Heart left ventricle (tissue), 13 donors: ENCODE results near the gene COL1A1.

ENCODE experiments used
- POLR2A ChIP-seq, 2 donors: fragments of 450-650 bp; IDR thresholded peaks; one replicate each; pipeline ENCODE4 v1.6.1; 2017; ENCODE audit warnings: antibody characterized with exemption in 2 of 2, mild to moderate bottlenecking in 2 of 2, moderate library complexity in 2 of 2
- TF ChIP-seq, protein P1 (sequence below), 12 donors: fragments of 200-600 bp; sonication (generic) in 4 of 12; IDR thresholded peaks; one replicate each; pipeline versions ENCODE4 v1.5.0 to v1.8.0; 2018 to 2022; ENCODE audit warnings: antibody characterized with exemption in 12 of 12, mild to moderate bottlenecking in 5 of 12
- donor health status: ischemic (EF 13 %, LVEDD 7.1; RV severe dilation, severe dysfunction).
- donor health status: DM: no; HTN: yes; CAD: no.
- donor health status: DM: no; HTN: no; CAD: no.
- donor health status: ischemic (EF 25% LVEDD 6.9; RV normal size, moderate dysfunction).
- donor health status: ischemic (EF 25% LVEDD 5.7; RV mildly dilated, moderate dysfunction).
- donor health status: ischemic (EF 35%, LVEDD 5.7; RV mildly dilated, moderate dysfunction).
- donor health status: nonischemic (EF 11% LVEDD 7.7; RV severe dilation, severe dysfunction).
- donor health status: DM: yes; HTN: yes; CAD: no.
- donor health status: PGD.
- donor health status: ischemic (EF 29% LVEDD 5.4; RV normal size, mild dysfunction).
- donor health status: nonischemic (EF 23%, LVEDD 6.1; RV moderate dilation, normal function).

DNA sequence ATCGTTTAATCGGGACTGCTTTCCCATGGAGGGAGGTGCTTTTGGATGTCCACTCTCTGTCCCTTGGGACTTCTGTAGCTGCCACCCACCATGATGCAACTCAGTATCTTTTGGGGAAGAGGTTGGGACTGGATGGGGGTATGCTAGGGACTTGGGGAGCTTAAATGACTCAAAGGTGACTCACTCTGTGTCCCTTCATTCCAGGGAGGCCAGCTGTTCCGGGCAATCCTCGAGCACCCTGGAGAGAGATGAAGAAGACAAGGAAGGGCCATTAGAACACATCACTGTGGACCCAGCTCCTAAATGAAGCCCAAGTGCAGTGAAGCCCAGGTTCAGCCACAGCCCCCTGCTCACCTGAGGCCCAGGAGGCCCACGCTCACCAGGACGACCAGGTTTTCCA is 4.6 kb downstream of the COL1A1 start:
- TF ChIP-seq, protein P1, sequence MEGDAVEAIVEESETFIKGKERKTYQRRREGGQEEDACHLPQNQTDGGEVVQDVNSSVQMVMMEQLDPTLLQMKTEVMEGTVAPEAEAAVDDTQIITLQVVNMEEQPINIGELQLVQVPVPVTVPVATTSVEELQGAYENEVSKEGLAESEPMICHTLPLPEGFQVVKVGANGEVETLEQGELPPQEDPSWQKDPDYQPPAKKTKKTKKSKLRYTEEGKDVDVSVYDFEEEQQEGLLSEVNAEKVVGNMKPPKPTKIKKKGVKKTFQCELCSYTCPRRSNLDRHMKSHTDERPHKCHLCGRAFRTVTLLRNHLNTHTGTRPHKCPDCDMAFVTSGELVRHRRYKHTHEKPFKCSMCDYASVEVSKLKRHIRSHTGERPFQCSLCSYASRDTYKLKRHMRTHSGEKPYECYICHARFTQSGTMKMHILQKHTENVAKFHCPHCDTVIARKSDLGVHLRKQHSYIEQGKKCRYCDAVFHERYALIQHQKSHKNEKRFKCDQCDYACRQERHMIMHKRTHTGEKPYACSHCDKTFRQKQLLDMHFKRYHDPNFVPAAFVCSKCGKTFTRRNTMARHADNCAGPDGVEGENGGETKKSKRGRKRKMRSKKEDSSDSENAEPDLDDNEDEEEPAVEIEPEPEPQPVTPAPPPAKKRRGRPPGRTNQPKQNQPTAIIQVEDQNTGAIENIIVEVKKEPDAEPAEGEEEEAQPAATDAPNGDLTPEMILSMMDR (IDR thresholded peaks at IDR 0.05), result no peak
- no peak for TF ChIP-seq POLR2A (IDR thresholded peaks at IDR 0.05)
